Sigmoid colon (tissue), 7 donors: Measurements from ENCODE around the gene ZNF746. TPM values are rescaled to one million over a fixed set of nuclear protein-coding genes. Genes with fewer than 3 reads are reported as not detected.
A peak's percentile ranks its signal among the peaks of the same experiment; 100 is the strongest.
"Not testable (repeated sequence)": the region's sequence is repeated elsewhere in the genome, so short reads cannot be mapped to it uniquely, and the experiment has no call there.

ENCODE experiments used
- DNase-seq: peaks from one replicate; pipeline ENCODE4 v3.0.0-alpha.2; 2019
- H3K27ac ChIP-seq, 4 donors: fragments of 200-600 bp; sonication (generic); one replicate each; pipeline ENCODE4 v1.5.1; 2016 to 2019; ENCODE audit warnings: mild to moderate bottlenecking in 1 of 4
- H3K27me3 ChIP-seq, 3 donors: fragments of 200-600 bp; sonication (generic); one replicate each; pipeline ENCODE4 v1.5.1; 2019; ENCODE audit warnings: mild to moderate bottlenecking in 1 of 3
- H3K36me3 ChIP-seq, 4 donors: fragments of 200-600 bp; sonication (generic); one replicate each; pipeline ENCODE4 v1.5.1; 2016 to 2019
- H3K4me1 ChIP-seq, 4 donors: fragments of 200-600 bp; sonication (generic); one replicate each; pipeline ENCODE4 v1.5.1; 2017 to 2019
- H3K4me3 ChIP-seq, 4 donors: fragments of 200-600 bp; sonication (generic); one replicate each; pipeline ENCODE4 v1.5.1; 2017 to 2019; ENCODE audit warnings: mild to moderate bottlenecking in 2 of 4, moderate library complexity in 1 of 4
- H3K9me3 ChIP-seq, 4 donors: fragments of 200-600 bp in 3 of 4; sonication (generic) in 3 of 4; one replicate each; pipeline versions ENCODE4 v1.5.1 to v1.6.1; 2013 to 2019
- CTCF ChIP-seq, 4 experiments: fragments of 450-650 bp in 3 of 4; fragments of 200-600 bp in 1 of 4; IDR thresholded peaks; one replicate each; pipeline ENCODE4 v1.5.1; 2016 to 2019; ENCODE audit warnings: antibody characterized with exemption in 4 of 4, mild to moderate bottlenecking in 3 of 4, moderate library complexity in 2 of 4
- EP300 ChIP-seq, 4 donors: sonication (generic); formaldehyde crosslinking; IDR thresholded peaks; one replicate each; pipeline ENCODE4 v1.6.1; 2017; ENCODE audit warnings: antibody characterized with exemption in 4 of 4
- POLR2A ChIP-seq, 2 donors: fragments of 450-650 bp; IDR thresholded peaks; one replicate each; pipeline ENCODE4 v1.6.1; 2016; ENCODE audit warnings: antibody characterized with exemption in 2 of 2, mild to moderate bottlenecking in 2 of 2, moderate library complexity in 2 of 2
- POLR2AphosphoS5 ChIP-seq, 4 donors: sonication (generic); formaldehyde crosslinking; IDR thresholded peaks; one replicate each; pipeline ENCODE4 v1.6.1; 2017; ENCODE audit warnings: antibody characterized with exemption in 4 of 4
- WGBS, 2 donors: extraction: QIAGEN DNeasy Blood & Tissue Kit; methylation state at CpG; one replicate each; pipeline ENCODE4 v1.1.7; 2013; 5-methylcytosine and 5-hydroxymethylcytosine counted together
- intact Hi-C: fragments of 100-400 bp; cut with DNase I; formaldehyde crosslinking; loops from one replicate; pipeline ENCODE4 v1.15.1; 2023
- polyA plus RNA-seq, 3 donors: library from polyadenylated mRNA; stranded (reverse); fragments of 200-250 nt; gene quantifications; one replicate each; pipeline ENCODE4 v1.2.3, GENCODE V29; 2013
- total RNA-seq, 4 donors: library from RNA; depleted of rRNA; stranded (reverse); fragments of >200 nt; gene quantifications; one replicate each; pipeline ENCODE4 v1.1.0, GENCODE V29; 2016
- donor health status: healthy with polysubstance abuse.
- donor health status: Bipolar disorder and iron deficiency.
- donor health status: healthy.

Gene ZNF746
- total and polyA plus RNA-seq, 7 donors: 4.2 to 18.9 (median 16.4) TPM

- Histone ChIP-seq H3K27me3 (no peaks in the 10 kb centered on the region), H3K4me1 (peaks cover 0 to 24% (median 20%) of the 10 kb centered on the region in 4 donors), H3K4me3 (no peak overlapping the region), H3K27ac (peak overlapping the region in 3 of 4 donors; percentile 92 to 96 (median 96)), H3K36me3 (peaks cover 28 to 44% (median 41%) of the 10 kb centered on the region in 4 donors), H3K9me3 (no peaks in the 10 kb centered on the region)
- intact Hi-C loops: loop anchor here (5.0 kb wide), 5 partner anchors 33 to 368 kb away; partner anchors contain the start of genes ZNF282, ZNF425 and ZNF777
- TF ChIP-seq EP300 (IDR thresholded peaks at IDR 0.05): no peak
- no peak for TF ChIP-seq POLR2AphosphoS5 (IDR thresholded peaks at IDR 0.05)
- TF ChIP-seq CTCF (IDR thresholded peaks at IDR 0.05): no peak
- TF ChIP-seq POLR2A (IDR thresholded peaks at IDR 0.05): no peak
- no peak for DNase-seq
- 81 to 86% methylated on average over 6 of the region's 6 CpGs for WGBS, 2 donors
These were observed 2.8 kb downstream of the ZNF746 start for GRCh38 chr7:149494738-149495368.

- 88 to 96% methylated on average over 18 to 20 of the region's 20 CpGs for WGBS, 2 donors
- H3K4me3 ChIP-seq, H3K27me3 ChIP-seq, H3K27ac ChIP-seq, H3K9me3 ChIP-seq, DNase-seq, intact Hi-C loops: not testable (repeated sequence)
- Histone ChIP-seq H3K36me3 (peaks cover 28 to 50% (median 44%) of the 10 kb centered on the region in 4 donors), H3K4me1 (peaks cover 0 to 24% (median 20%) of the 10 kb centered on the region in 4 donors)
These were observed 3.6 kb downstream of the ZNF746 start for GRCh38 chr7:149493975-149494374.

- WGBS, 2 donors: 97% methylated on average over 9 of the region's 9 CpGs
These were observed 4.2 kb downstream of the ZNF746 start for GRCh38 chr7:149493366-149493765.

GRCh38 chr7:149490083-149490760 is 7.4 kb downstream of the ZNF746 start:
- no peak for TF ChIP-seq CTCF (IDR thresholded peaks at IDR 0.05)
- no peak for TF ChIP-seq POLR2A (IDR thresholded peaks at IDR 0.05)
- no peak for TF ChIP-seq POLR2AphosphoS5 (IDR thresholded peaks at IDR 0.05)
- TF ChIP-seq EP300 (IDR thresholded peaks at IDR 0.05): no peak
- H3K27ac ChIP-seq: no peak overlapping the region
- H3K4me1 ChIP-seq: peaks cover 0 to 7% (median 6%) of the 10 kb centered on the region in 4 donors
- no peaks in the 10 kb centered on the region for H3K27me3 ChIP-seq
- H3K9me3 ChIP-seq: no peaks in the 10 kb centered on the region
- peak; percentile 48 for DNase-seq
- intact Hi-C loops: no loop called here
- H3K4me3 ChIP-seq: no peak overlapping the region
- 90 to 93% methylated on average over 15 of the region's 15 CpGs for WGBS, 2 donors
- H3K36me3 ChIP-seq: peaks cover 28 to 86% (median 65%) of the 10 kb centered on the region in 4 donors

More at GRCh38 chr7:149493366-149493765, 4.2 kb downstream of the ZNF746 start:
- no peak for DNase-seq
- no peaks in the 10 kb centered on the region for H3K9me3 ChIP-seq
- H3K4me3 ChIP-seq: no peak overlapping the region
- no peak overlapping the region for H3K27ac ChIP-seq
- peaks cover 0 to 23% (median 20%) of the 10 kb centered on the region in 4 donors for H3K4me1 ChIP-seq
- H3K27me3 ChIP-seq: no peaks in the 10 kb centered on the region
- peaks cover 28 to 56% (median 48%) of the 10 kb centered on the region in 4 donors for H3K36me3 ChIP-seq
- intact Hi-C loops: no loop called here
- TF ChIP-seq CTCF (IDR thresholded peaks at IDR 0.05) (no peak), POLR2A (IDR thresholded peaks at IDR 0.05) (no peak), POLR2AphosphoS5 (IDR thresholded peaks at IDR 0.05) (no peak), EP300 (IDR thresholded peaks at IDR 0.05) (no peak)

- Histone ChIP-seq H3K27ac (no peak overlapping the region), H3K9me3 (no peaks in the 10 kb centered on the region), H3K36me3 (peaks cover 28 to 93% (median 65%) of the 10 kb centered on the region in 4 donors), H3K4me1 (no peaks in the 10 kb centered on the region), H3K27me3 (no peaks in the 10 kb centered on the region), H3K4me3 (no peak overlapping the region)
- no peak for DNase-seq
- intact Hi-C loops: no loop called here
- WGBS, 2 donors: 84 to 88% methylated on average over 15 of the region's 15 CpGs
- TF ChIP-seq POLR2AphosphoS5 (IDR thresholded peaks at IDR 0.05): no peak
- no peak for TF ChIP-seq EP300 (IDR thresholded peaks at IDR 0.05)
- TF ChIP-seq POLR2A (IDR thresholded peaks at IDR 0.05): no peak
- no peak for TF ChIP-seq CTCF (IDR thresholded peaks at IDR 0.05)
These were observed 8.1 kb downstream of the ZNF746 start for GRCh38 chr7:149489391-149490024.
